ENCODE measurements around the gene TMEM184B.

The TMEM184B gene

GRCh38 chr22:38282397-38282796 lies 9.6 kb upstream of the TMEM184B start:
- no peak for DNase-seq
- Histone ChIP-seq H3K4me1 (ENCODE audit: control insufficient read depth, insufficient read depth, low read length, poor library complexity, severe bottlenecking) (no peaks in the 10 kb centered on the region), H3K36me3 (ENCODE audit: control insufficient read depth, insufficient read depth, low read length) (no peaks in the 10 kb centered on the region), H3K27me3 (replicated peaks; ENCODE audit: control insufficient read depth, insufficient read depth, low read length, poor library complexity, severe bottlenecking) (no peaks in the 10 kb centered on the region), H3K27ac (ENCODE audit: insufficient read depth, low read length, poor library complexity, severe bottlenecking) (no peak overlapping the region), H3K4me3 (ENCODE audit: insufficient read depth, low read depth, low read length, poor library complexity, severe bottlenecking) (no peak overlapping the region), H3K9me3 (ENCODE audit: control insufficient read depth, low read length) (no peaks in the 10 kb centered on the region)

- no peak for DNase-seq
- no peaks in the 10 kb centered on the region for H3K9me3 ChIP-seq (ENCODE audit: control insufficient read depth, low read length)
- no peaks in the 10 kb centered on the region for H3K36me3 ChIP-seq (ENCODE audit: control insufficient read depth, insufficient read depth, low read length)
- no peak overlapping the region for H3K27ac ChIP-seq (ENCODE audit: insufficient read depth, low read length, poor library complexity, severe bottlenecking)
- H3K27me3 ChIP-seq (replicated peaks; ENCODE audit: control insufficient read depth, insufficient read depth, low read length, poor library complexity, severe bottlenecking) = no peaks in the 10 kb centered on the region
- no peak overlapping the region for H3K4me3 ChIP-seq (ENCODE audit: insufficient read depth, low read depth, low read length, poor library complexity, severe bottlenecking)
- H3K4me1 ChIP-seq (ENCODE audit: control insufficient read depth, insufficient read depth, low read length, poor library complexity, severe bottlenecking) = peaks cover 7% of the 10 kb centered on the region
Observed at GRCh38 chr22:38276166-38276565, 3.4 kb upstream of the TMEM184B start.

GRCh38 chr22:38273135-38273826 lies 471 bp upstream of the TMEM184B start:
- Histone ChIP-seq H3K27ac (ENCODE audit: insufficient read depth, low read length, poor library complexity, severe bottlenecking) (peak overlapping the region; percentile 77), H3K9me3 (ENCODE audit: control insufficient read depth, low read length) (no peaks in the 10 kb centered on the region), H3K36me3 (ENCODE audit: control insufficient read depth, insufficient read depth, low read length) (no peaks in the 10 kb centered on the region), H3K4me1 (ENCODE audit: control insufficient read depth, insufficient read depth, low read length, poor library complexity, severe bottlenecking) (peaks cover 14% of the 10 kb centered on the region), H3K27me3 (replicated peaks; ENCODE audit: control insufficient read depth, insufficient read depth, low read length, poor library complexity, severe bottlenecking) (no peaks in the 10 kb centered on the region), H3K4me3 (ENCODE audit: insufficient read depth, low read depth, low read length, poor library complexity, severe bottlenecking) (peak overlapping the region; percentile 57)
- no peak for DNase-seq

GRCh38 chr22:38271927-38272372 lies 860 bp downstream of the TMEM184B start:
- no peak for DNase-seq
- Histone ChIP-seq H3K4me3 (ENCODE audit: insufficient read depth, low read depth, low read length, poor library complexity, severe bottlenecking) (peak overlapping the region; percentile 96), H3K27me3 (replicated peaks; ENCODE audit: control insufficient read depth, insufficient read depth, low read length, poor library complexity, severe bottlenecking) (no peaks in the 10 kb centered on the region), H3K36me3 (ENCODE audit: control insufficient read depth, insufficient read depth, low read length) (no peaks in the 10 kb centered on the region), H3K4me1 (ENCODE audit: control insufficient read depth, insufficient read depth, low read length, poor library complexity, severe bottlenecking) (peaks cover 15% of the 10 kb centered on the region), H3K9me3 (ENCODE audit: control insufficient read depth, low read length) (no peaks in the 10 kb centered on the region), H3K27ac (ENCODE audit: insufficient read depth, low read length, poor library complexity, severe bottlenecking) (peak overlapping the region; percentile 77)

GRCh38 chr22:38271101-38271500 lies 1.7 kb downstream of the TMEM184B start:
- Histone ChIP-seq H3K4me3 (ENCODE audit: insufficient read depth, low read depth, low read length, poor library complexity, severe bottlenecking) (no peak overlapping the region), H3K27ac (ENCODE audit: insufficient read depth, low read length, poor library complexity, severe bottlenecking) (no peak overlapping the region)

GRCh38 chr22:38270091-38270992 lies 2.5 kb downstream of the TMEM184B start:
- Histone ChIP-seq H3K4me1 (ENCODE audit: control insufficient read depth, insufficient read depth, low read length, poor library complexity, severe bottlenecking) (peaks cover 30% of the 10 kb centered on the region), H3K4me3 (ENCODE audit: insufficient read depth, low read depth, low read length, poor library complexity, severe bottlenecking) (no peak overlapping the region), H3K9me3 (ENCODE audit: control insufficient read depth, low read length) (no peaks in the 10 kb centered on the region), H3K27ac (ENCODE audit: insufficient read depth, low read length, poor library complexity, severe bottlenecking) (no peak overlapping the region), H3K36me3 (ENCODE audit: control insufficient read depth, insufficient read depth, low read length) (no peaks in the 10 kb centered on the region), H3K27me3 (replicated peaks; ENCODE audit: control insufficient read depth, insufficient read depth, low read length, poor library complexity, severe bottlenecking) (no peaks in the 10 kb centered on the region)
- no peak for DNase-seq

More at GRCh38 chr22:38271101-38271500, 1.7 kb downstream of the TMEM184B start:
- Histone ChIP-seq H3K27me3 (replicated peaks; ENCODE audit: control insufficient read depth, insufficient read depth, low read length, poor library complexity, severe bottlenecking) (no peaks in the 10 kb centered on the region), H3K9me3 (ENCODE audit: control insufficient read depth, low read length) (no peaks in the 10 kb centered on the region), H3K36me3 (ENCODE audit: control insufficient read depth, insufficient read depth, low read length) (no peaks in the 10 kb centered on the region), H3K4me1 (ENCODE audit: control insufficient read depth, insufficient read depth, low read length, poor library complexity, severe bottlenecking) (peaks cover 24% of the 10 kb centered on the region)
- no peak for DNase-seq

- no peak overlapping the region for H3K27ac ChIP-seq (ENCODE audit: insufficient read depth, low read length, poor library complexity, severe bottlenecking)
- peaks cover 30% of the 10 kb centered on the region for H3K4me1 ChIP-seq (ENCODE audit: control insufficient read depth, insufficient read depth, low read length, poor library complexity, severe bottlenecking)
- H3K9me3 ChIP-seq (ENCODE audit: control insufficient read depth, low read length) = no peaks in the 10 kb centered on the region
- no peaks in the 10 kb centered on the region for H3K27me3 ChIP-seq (replicated peaks; ENCODE audit: control insufficient read depth, insufficient read depth, low read length, poor library complexity, severe bottlenecking)
- no peak overlapping the region for H3K4me3 ChIP-seq (ENCODE audit: insufficient read depth, low read depth, low read length, poor library complexity, severe bottlenecking)
- no peaks in the 10 kb centered on the region for H3K36me3 ChIP-seq (ENCODE audit: control insufficient read depth, insufficient read depth, low read length)
- DNase-seq = no peak
Observed at GRCh38 chr22:38269466-38269865, 3.3 kb downstream of the TMEM184B start.

GRCh38 chr22:38267086-38267485 lies 5.7 kb downstream of the TMEM184B start:
- H3K4me1 ChIP-seq (ENCODE audit: control insufficient read depth, insufficient read depth, low read length, poor library complexity, severe bottlenecking) = peaks cover 29% of the 10 kb centered on the region

GRCh38 chr22:38266120-38266519 lies 6.7 kb downstream of the TMEM184B start:
- Histone ChIP-seq H3K36me3 (ENCODE audit: control insufficient read depth, insufficient read depth, low read length) (no peaks in the 10 kb centered on the region), H3K4me3 (ENCODE audit: insufficient read depth, low read depth, low read length, poor library complexity, severe bottlenecking) (no peak overlapping the region), H3K27ac (ENCODE audit: insufficient read depth, low read length, poor library complexity, severe bottlenecking) (peak overlapping the region; percentile 49), H3K4me1 (ENCODE audit: control insufficient read depth, insufficient read depth, low read length, poor library complexity, severe bottlenecking) (peaks cover 23% of the 10 kb centered on the region), H3K9me3 (ENCODE audit: control insufficient read depth, low read length) (no peaks in the 10 kb centered on the region), H3K27me3 (replicated peaks; ENCODE audit: control insufficient read depth, insufficient read depth, low read length, poor library complexity, severe bottlenecking) (no peaks in the 10 kb centered on the region)
- no peak for DNase-seq

More at GRCh38 chr22:38267086-38267485, 5.7 kb downstream of the TMEM184B start:
- Histone ChIP-seq H3K9me3 (ENCODE audit: control insufficient read depth, low read length) (no peaks in the 10 kb centered on the region), H3K4me3 (ENCODE audit: insufficient read depth, low read depth, low read length, poor library complexity, severe bottlenecking) (no peak overlapping the region), H3K27ac (ENCODE audit: insufficient read depth, low read length, poor library complexity, severe bottlenecking) (peak overlapping the region; percentile 49), H3K36me3 (ENCODE audit: control insufficient read depth, insufficient read depth, low read length) (no peaks in the 10 kb centered on the region), H3K27me3 (replicated peaks; ENCODE audit: control insufficient read depth, insufficient read depth, low read length, poor library complexity, severe bottlenecking) (no peaks in the 10 kb centered on the region)
- peak; percentile 38 to 61 (median 51) for DNase-seq

- no peaks in the 10 kb centered on the region for H3K36me3 ChIP-seq (ENCODE audit: control insufficient read depth, insufficient read depth, low read length)
- H3K4me3 ChIP-seq (ENCODE audit: insufficient read depth, low read depth, low read length, poor library complexity, severe bottlenecking) = no peak overlapping the region
- peaks cover 16% of the 10 kb centered on the region for H3K4me1 ChIP-seq (ENCODE audit: control insufficient read depth, insufficient read depth, low read length, poor library complexity, severe bottlenecking)
- no peaks in the 10 kb centered on the region for H3K9me3 ChIP-seq (ENCODE audit: control insufficient read depth, low read length)
- H3K27ac ChIP-seq (ENCODE audit: insufficient read depth, low read length, poor library complexity, severe bottlenecking) = no peak overlapping the region
- no peak for DNase-seq
- no peaks in the 10 kb centered on the region for H3K27me3 ChIP-seq (replicated peaks; ENCODE audit: control insufficient read depth, insufficient read depth, low read length, poor library complexity, severe bottlenecking)
Observed at GRCh38 chr22:38264322-38264843, 8.4 kb downstream of the TMEM184B start.
